CD4-positive, alpha-beta T cell (primary cell): Measurements from ENCODE around the gene GTF2A1. TPM values are rescaled to one million over a fixed set of nuclear protein-coding genes. Genes with fewer than 3 reads are reported as not detected.
A peak's percentile ranks its signal among the peaks of the same experiment; 100 is the strongest.

Source experiments
- ATAC-seq: fragments of 200-7000 bp; cut with Tn5 transposase; one replicate; pipeline ENCODE4 v1.10.0; 2022; ENCODE audit warnings: mild to moderate bottlenecking; ENCODE audit not compliant: poor library complexity
- CTCF ChIA-PET: fragments of 350-600 bp; sonication (Branson Sonifier 250); formaldehyde crosslinking; loops from one replicate; lab custom pipeline; 2021; ENCODE audit warnings: antibody characterized with exemption, inconsistent platforms; lab: Charles Lee
- POLR2A ChIA-PET: fragments of 350-600 bp; sonication (Branson Sonifier 250); formaldehyde crosslinking; loops from one replicate; lab custom pipeline; 2021; ENCODE audit warnings: antibody characterized with exemption, inconsistent platforms; lab: Charles Lee
- DNase-seq, 14 experiments: peaks; one replicate each; pipeline ENCODE4 v3.0.0-alpha.2; 2013 to 2020; ENCODE audit warnings: mixed read lengths in 2 of 14
- H3K27ac ChIP-seq, 2 donors: one replicate each; pipeline versions ENCODE4 v1.5.1 to v1.7.0; 2013; ENCODE audit warnings: low read length in 2 of 2, low read depth in 1 of 2, mild to moderate bottlenecking in 1 of 2
- H3K27me3 ChIP-seq, 2 experiments: 1 replicate in 1 of 2; 2 replicates in 1 of 2; pipeline versions ENCODE4 v1.6.1 to v1.7.0; 2013; ENCODE audit warnings: low read length in 2 of 2, control low read depth in 1 of 2, mild to moderate bottlenecking in 1 of 2, moderate library complexity in 1 of 2; ENCODE audit not compliant: insufficient read depth in 2 of 2, control insufficient read depth in 1 of 2
- H3K36me3 ChIP-seq: one replicate; pipeline ENCODE4 v1.6.1; 2013; ENCODE audit warnings: low read length, control low read depth; ENCODE audit not compliant: insufficient read depth
- H3K4me1 ChIP-seq: one replicate; pipeline ENCODE4 v1.6.1; 2013; ENCODE audit warnings: low read length, control low read depth; ENCODE audit not compliant: insufficient read depth
- H3K4me3 ChIP-seq: one replicate; pipeline ENCODE4 v1.5.1; 2013; ENCODE audit warnings: mild to moderate bottlenecking, low read length, moderate library complexity
- H3K9me3 ChIP-seq, 2 experiments: 1 replicate in 1 of 2; 2 replicates in 1 of 2; pipeline versions ENCODE4 v1.6.1 to v1.7.0; 2013; ENCODE audit warnings: low read length in 2 of 2, mild to moderate bottlenecking in 2 of 2, control low read depth in 1 of 2, moderate library complexity in 1 of 2; ENCODE audit not compliant: control insufficient read depth in 1 of 2, insufficient read depth in 1 of 2
- H3K27ac Mint-ChIP-seq: one replicate; pipeline ENCODE4 v1.8.0; 2020; ENCODE audit warnings: mixed read lengths
- H3K27me3 Mint-ChIP-seq: one replicate; pipeline ENCODE4 v1.8.0; 2021; ENCODE audit warnings: mixed read lengths
- H3K36me3 Mint-ChIP-seq: one replicate; pipeline ENCODE4 v1.8.0; 2021; ENCODE audit warnings: low read depth, mixed read lengths
- H3K4me1 Mint-ChIP-seq: one replicate; pipeline ENCODE4 v1.8.0; 2021; ENCODE audit warnings: low read depth, mixed read lengths
- H3K4me3 Mint-ChIP-seq: one replicate; pipeline ENCODE4 v1.8.0; 2020; ENCODE audit warnings: mild to moderate bottlenecking, mixed read lengths
- H3K9me3 Mint-ChIP-seq: one replicate; pipeline ENCODE4 v1.8.0; 2020; ENCODE audit warnings: mixed read lengths
- intact Hi-C, 2 experiments: fragments of 100-400 bp; cut with DNase I in 1 of 2; cut with micrococcal nuclease in 1 of 2; formaldehyde crosslinking; loops; one replicate each; pipeline versions ENCODE4 v1.15.1 to v1.9.0; 2023 to 2025; cut with DNase I, micrococcal nuclease
- total RNA-seq, 174 experiments: library from RNA in 2 of 174; stranded (reverse) in 2 of 174; gene quantifications; one replicate each; pipeline ENCODE4 v1.2.3 and lab custom pipeline; 2021 to 2026
- TF ChIP-seq, protein P1 (sequence below): fragments of 200-600 bp; IDR thresholded peaks from one replicate; pipeline ENCODE4 v1.8.0; 2022; ENCODE audit warnings: antibody characterized with exemption, mild to moderate bottlenecking

Gene GTF2A1
- total RNA-seq, 2 experiments from 2014 or later: 11.5 to 12.8 TPM

DNA sequence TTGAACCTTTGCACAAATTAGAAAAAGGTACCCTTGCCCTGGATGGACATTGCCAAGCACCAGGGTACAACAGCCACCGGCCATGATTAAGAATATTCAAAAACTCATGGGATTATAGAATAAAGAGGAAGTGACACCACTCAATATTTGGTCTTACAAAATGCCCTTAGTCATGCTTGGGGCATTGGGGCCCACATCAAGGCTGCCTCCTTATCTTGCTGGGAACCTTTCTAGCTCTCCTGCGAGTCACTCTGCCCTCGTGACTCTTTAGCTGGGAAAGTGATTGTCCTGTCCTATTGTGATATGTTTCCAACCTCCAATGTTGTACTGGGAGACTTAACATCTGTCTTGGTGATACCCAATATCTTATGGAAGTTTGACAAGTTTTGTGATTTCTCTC is 57.8 kb downstream of the GTF2A1 start:
- Mint-ChIP-seq H3K4me1 (no peaks in the 10 kb centered on the region), H3K4me3 (no peak overlapping the region), H3K27ac (no peak overlapping the region), H3K36me3 (no peaks in the 10 kb centered on the region), H3K9me3 (no peaks in the 10 kb centered on the region), H3K27me3 (no peaks in the 10 kb centered on the region)
- CTCF ChIA-PET: interaction anchor here (0.7 to 1.9 kb wide), 2 partner anchors 13 to 166 kb away, joined by 4 to 6 read pairs; no protein-coding TSS in a partner anchor
- ATAC-seq (no peak), DNase-seq (peak in 2 of 14 experiments; percentile 33 to 48)
- intact Hi-C loops: no loop called here
- POLR2A ChIA-PET: no interaction called here
- H3K27ac ChIP-seq: no peak overlapping the region
- no peak overlapping the region for H3K4me3 ChIP-seq
- TF ChIP-seq, protein P1, sequence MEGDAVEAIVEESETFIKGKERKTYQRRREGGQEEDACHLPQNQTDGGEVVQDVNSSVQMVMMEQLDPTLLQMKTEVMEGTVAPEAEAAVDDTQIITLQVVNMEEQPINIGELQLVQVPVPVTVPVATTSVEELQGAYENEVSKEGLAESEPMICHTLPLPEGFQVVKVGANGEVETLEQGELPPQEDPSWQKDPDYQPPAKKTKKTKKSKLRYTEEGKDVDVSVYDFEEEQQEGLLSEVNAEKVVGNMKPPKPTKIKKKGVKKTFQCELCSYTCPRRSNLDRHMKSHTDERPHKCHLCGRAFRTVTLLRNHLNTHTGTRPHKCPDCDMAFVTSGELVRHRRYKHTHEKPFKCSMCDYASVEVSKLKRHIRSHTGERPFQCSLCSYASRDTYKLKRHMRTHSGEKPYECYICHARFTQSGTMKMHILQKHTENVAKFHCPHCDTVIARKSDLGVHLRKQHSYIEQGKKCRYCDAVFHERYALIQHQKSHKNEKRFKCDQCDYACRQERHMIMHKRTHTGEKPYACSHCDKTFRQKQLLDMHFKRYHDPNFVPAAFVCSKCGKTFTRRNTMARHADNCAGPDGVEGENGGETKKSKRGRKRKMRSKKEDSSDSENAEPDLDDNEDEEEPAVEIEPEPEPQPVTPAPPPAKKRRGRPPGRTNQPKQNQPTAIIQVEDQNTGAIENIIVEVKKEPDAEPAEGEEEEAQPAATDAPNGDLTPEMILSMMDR: no peak
- no peaks in the 10 kb centered on the region for H3K36me3 ChIP-seq
- no peaks in the 10 kb centered on the region for H3K9me3 ChIP-seq
- H3K27me3 ChIP-seq: no peaks in the 10 kb centered on the region
- no peaks in the 10 kb centered on the region for H3K4me1 ChIP-seq

DNA sequence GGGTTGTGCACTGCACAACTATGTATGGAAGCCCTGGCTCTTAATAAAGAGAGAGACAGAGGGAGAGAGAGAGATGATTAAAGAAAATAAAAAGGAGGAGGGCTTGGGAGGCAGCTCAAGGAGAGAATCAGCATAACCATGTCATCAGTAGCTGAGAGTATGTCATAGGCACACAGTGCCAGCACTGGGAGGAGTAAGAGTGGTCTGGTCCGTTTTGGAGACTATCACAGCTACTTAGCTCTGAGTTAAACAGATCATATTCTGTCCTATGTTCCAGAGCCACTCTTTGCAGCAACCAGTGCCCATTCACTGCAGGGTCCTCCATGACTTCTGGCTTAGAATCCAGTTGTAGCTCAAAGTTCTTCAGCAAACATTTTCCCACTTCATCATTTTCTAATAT is 59.0 kb downstream of the GTF2A1 start:
- H3K9me3 ChIP-seq: no peaks in the 10 kb centered on the region
- Mint-ChIP-seq H3K9me3 (no peaks in the 10 kb centered on the region), H3K27me3 (no peaks in the 10 kb centered on the region), H3K4me3 (no peak overlapping the region), H3K27ac (no peak overlapping the region), H3K36me3 (no peaks in the 10 kb centered on the region), H3K4me1 (no peaks in the 10 kb centered on the region)
- CTCF ChIA-PET: interaction anchor here (2.4 kb wide), 1 partner anchor 9 kb away, joined by 5 read pairs; no protein-coding TSS in a partner anchor
- POLR2A ChIA-PET: no interaction called here
- no peaks in the 10 kb centered on the region for H3K27me3 ChIP-seq
- TF ChIP-seq, protein P1: no peak
- intact Hi-C loops: no loop called here
- no peak overlapping the region for H3K27ac ChIP-seq
- H3K4me3 ChIP-seq: no peak overlapping the region
- H3K4me1 ChIP-seq: no peaks in the 10 kb centered on the region
- ATAC-seq (no peak), DNase-seq (no peak)
- no peaks in the 10 kb centered on the region for H3K36me3 ChIP-seq

DNA sequence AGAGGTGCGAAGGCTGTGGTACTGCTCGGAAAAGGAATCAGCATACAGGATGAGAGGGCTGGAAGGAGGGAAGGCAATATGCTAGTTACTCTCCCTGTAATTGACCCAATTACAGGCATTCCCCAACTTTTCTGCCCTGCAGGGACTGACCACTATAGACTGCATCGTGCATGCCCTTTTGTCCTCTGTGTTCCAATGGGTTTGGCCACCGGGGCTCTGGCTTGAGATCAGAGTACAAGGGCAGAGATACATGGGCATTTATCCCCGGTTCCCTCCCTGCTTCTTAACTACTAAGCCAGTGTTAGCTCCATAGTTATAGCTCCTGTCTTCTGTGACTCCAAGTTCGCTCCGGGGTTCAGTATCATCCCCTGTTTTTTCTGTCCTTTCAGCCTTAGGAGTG is 59.7 kb downstream of the GTF2A1 start:
- no peak overlapping the region for H3K4me3 Mint-ChIP-seq
- Histone ChIP-seq H3K36me3 (no peaks in the 10 kb centered on the region), H3K9me3 (no peaks in the 10 kb centered on the region), H3K4me3 (no peak overlapping the region), H3K4me1 (no peaks in the 10 kb centered on the region), H3K27ac (no peak overlapping the region), H3K27me3 (no peaks in the 10 kb centered on the region)
- no peak overlapping the region for H3K27ac Mint-ChIP-seq
- no peaks in the 10 kb centered on the region for H3K4me1 Mint-ChIP-seq
- DNase-seq: no peak
- no peaks in the 10 kb centered on the region for H3K9me3 Mint-ChIP-seq
- intact Hi-C loops: no loop called here
- ChIA-PET CTCF (interaction anchor here (2.4 kb wide), 1 partner anchor 9 kb away, joined by 5 read pairs; no protein-coding TSS in a partner anchor), POLR2A (no interaction called here)
- H3K36me3 Mint-ChIP-seq: no peaks in the 10 kb centered on the region
- H3K27me3 Mint-ChIP-seq: no peaks in the 10 kb centered on the region
- TF ChIP-seq, protein P1: no peak
- no peak for ATAC-seq
